ENCODE results near the gene MAD2L2. TPM values are rescaled to one million over a fixed set of nuclear protein-coding genes. Genes with fewer than 3 reads are reported as not detected.

Gene MAD2L2
- total RNA-seq, 4 donors from 2014 or later, result 10.0 to 50.3 (median 11.5) TPM

DNA sequence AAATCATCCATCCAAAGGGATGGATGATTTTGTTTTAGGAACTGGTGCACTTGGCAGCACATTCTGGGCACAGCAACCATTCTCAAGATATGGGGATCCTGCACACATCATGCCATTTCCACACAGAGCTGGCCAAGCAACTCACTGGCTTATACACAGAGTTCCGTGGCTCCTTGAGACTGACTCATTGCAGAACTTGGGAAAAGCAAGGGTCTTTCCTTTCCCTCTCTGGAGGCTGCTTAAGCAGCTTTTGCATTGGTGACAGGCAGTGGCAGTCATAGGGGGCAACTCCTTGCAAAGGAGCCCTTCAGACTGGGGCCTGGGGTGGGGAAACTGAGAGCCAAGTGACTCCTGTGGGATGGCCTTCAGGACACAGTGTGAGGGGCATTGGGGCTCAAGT is 1.9 kb upstream of the MAD2L2 start:
- Histone ChIP-seq H3K4me1 (peaks cover 0 to 11% (median 0%) of the 10 kb centered on the region in 4 donors), H3K4me3 (no peak overlapping the region), H3K27ac (no peak overlapping the region), H3K36me3 (no peaks in the 10 kb centered on the region), H3K9me3 (no peaks in the 10 kb centered on the region), H3K27me3 (no peaks in the 10 kb centered on the region)
- no peak for DNase-seq
- TF ChIP-seq, protein P1, sequence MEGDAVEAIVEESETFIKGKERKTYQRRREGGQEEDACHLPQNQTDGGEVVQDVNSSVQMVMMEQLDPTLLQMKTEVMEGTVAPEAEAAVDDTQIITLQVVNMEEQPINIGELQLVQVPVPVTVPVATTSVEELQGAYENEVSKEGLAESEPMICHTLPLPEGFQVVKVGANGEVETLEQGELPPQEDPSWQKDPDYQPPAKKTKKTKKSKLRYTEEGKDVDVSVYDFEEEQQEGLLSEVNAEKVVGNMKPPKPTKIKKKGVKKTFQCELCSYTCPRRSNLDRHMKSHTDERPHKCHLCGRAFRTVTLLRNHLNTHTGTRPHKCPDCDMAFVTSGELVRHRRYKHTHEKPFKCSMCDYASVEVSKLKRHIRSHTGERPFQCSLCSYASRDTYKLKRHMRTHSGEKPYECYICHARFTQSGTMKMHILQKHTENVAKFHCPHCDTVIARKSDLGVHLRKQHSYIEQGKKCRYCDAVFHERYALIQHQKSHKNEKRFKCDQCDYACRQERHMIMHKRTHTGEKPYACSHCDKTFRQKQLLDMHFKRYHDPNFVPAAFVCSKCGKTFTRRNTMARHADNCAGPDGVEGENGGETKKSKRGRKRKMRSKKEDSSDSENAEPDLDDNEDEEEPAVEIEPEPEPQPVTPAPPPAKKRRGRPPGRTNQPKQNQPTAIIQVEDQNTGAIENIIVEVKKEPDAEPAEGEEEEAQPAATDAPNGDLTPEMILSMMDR (IDR thresholded peaks at IDR 0.05), result no peak
- no peak for TF ChIP-seq POLR2A (IDR thresholded peaks at IDR 0.05)

- TF ChIP-seq, protein P1 (IDR thresholded peaks at IDR 0.05), result no peak
- TF ChIP-seq POLR2A (IDR thresholded peaks at IDR 0.05), result no peak
- Histone ChIP-seq H3K4me1 (peaks cover 0 to 11% (median 0%) of the 10 kb centered on the region in 4 donors), H3K4me3 (no peak overlapping the region), H3K9me3 (no peaks in the 10 kb centered on the region), H3K27ac (no peak overlapping the region), H3K27me3 (no peaks in the 10 kb centered on the region), H3K36me3 (no peaks in the 10 kb centered on the region)
- no peak for DNase-seq
Observed at GRCh38 chr1:11682287-11682771, 1.4 kb upstream of the MAD2L2 start.

GRCh38 chr1:11680270-11681070 is 478 bp downstream of the MAD2L2 start:
- Histone ChIP-seq H3K27me3 (no peaks in the 10 kb centered on the region), H3K4me1 (peaks cover 0 to 11% (median 0%) of the 10 kb centered on the region in 4 donors), H3K9me3 (no peaks in the 10 kb centered on the region), H3K27ac (peak overlapping the region; percentile 76 to 87 (median 80)), H3K36me3 (peaks cover 0 to 2% (median 0%) of the 10 kb centered on the region in 3 donors), H3K4me3 (peak overlapping the region; percentile 73 to 94 (median 78))
- peak in 1 of 3 donors; percentile 51 for DNase-seq
- TF ChIP-seq, protein P1 (IDR thresholded peaks at IDR 0.05), result no peak
- peak in 1 of 2 donors; percentile 22 for TF ChIP-seq POLR2A (IDR thresholded peaks at IDR 0.05)

- no peak for TF ChIP-seq POLR2A (IDR thresholded peaks at IDR 0.05)
- TF ChIP-seq, protein P1 (IDR thresholded peaks at IDR 0.05), result no peak
- peaks cover 0 to 11% (median 0%) of the 10 kb centered on the region in 4 donors for H3K4me1 ChIP-seq
- H3K27me3 ChIP-seq, result no peaks in the 10 kb centered on the region
- H3K36me3 ChIP-seq, result peaks cover 0 to 20% (median 0%) of the 10 kb centered on the region in 3 donors
- DNase-seq, result no peak
- H3K9me3 ChIP-seq, result no peaks in the 10 kb centered on the region
- H3K27ac ChIP-seq, result no peak overlapping the region
- H3K4me3 ChIP-seq, result no peak overlapping the region
Observed at GRCh38 chr1:11678442-11678841, 2.5 kb downstream of the MAD2L2 start.

DNA sequence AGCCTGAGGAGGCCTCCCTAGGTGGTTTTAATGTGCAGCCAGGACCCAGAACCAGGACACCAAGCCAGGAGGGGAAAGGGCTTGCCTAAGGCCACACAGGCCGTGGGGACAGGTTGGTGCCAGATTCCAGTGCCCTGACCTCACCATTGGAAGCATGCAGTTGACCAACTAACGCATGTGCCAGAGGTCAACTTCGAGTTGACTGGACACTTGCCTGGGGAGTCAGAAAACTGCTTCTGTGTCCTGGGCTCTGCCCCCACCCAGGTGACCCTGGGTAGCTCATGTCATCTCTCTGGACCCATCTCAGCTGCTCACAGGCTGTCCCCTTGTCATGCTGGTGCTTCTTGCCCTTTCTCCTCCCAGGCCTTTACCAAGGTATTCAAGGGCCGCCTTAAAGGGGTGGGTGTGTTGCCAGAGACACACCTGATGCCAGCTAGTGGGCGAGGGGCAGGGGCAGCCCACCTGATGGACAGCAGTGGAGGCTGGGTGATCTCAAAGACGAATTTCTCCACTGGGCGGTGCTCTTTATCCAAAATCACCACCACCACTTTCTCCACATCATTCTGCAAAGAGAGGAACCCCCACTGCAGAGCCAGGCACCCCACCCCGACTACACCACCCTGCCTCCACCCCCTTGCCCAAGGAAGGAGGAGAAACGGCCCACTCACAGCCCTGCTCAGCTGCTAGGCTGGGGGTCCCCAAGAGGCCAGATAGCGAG is 4.4 kb downstream of the MAD2L2 start:
- Histone ChIP-seq H3K4me3 (no peak overlapping the region), H3K9me3 (no peaks in the 10 kb centered on the region), H3K4me1 (peaks cover 0 to 6% (median 0%) of the 10 kb centered on the region in 4 donors), H3K27ac (no peak overlapping the region), H3K36me3 (peaks cover 0 to 35% (median 0%) of the 10 kb centered on the region in 3 donors), H3K27me3 (no peaks in the 10 kb centered on the region)
- no peak for TF ChIP-seq POLR2A (IDR thresholded peaks at IDR 0.05)
- TF ChIP-seq, protein P1 (IDR thresholded peaks at IDR 0.05), result no peak
- DNase-seq, result no peak
